HL-60 (cell line): Measurements from ENCODE around the gene FOXA3.

Source experiments
- DNase-seq, 2 experiments: peaks; one replicate each; pipeline ENCODE4 v3.0.0-alpha.2; 2010 to 2020; ENCODE audit warnings: low read depth in 1 of 2, low spot score in 1 of 2
- H3K27ac ChIP-seq: fragments of 250-450 bp; sonication (Bioruptor Pico); replicated peaks from 2 replicates; pipeline ENCODE4 v1.5.1; 2020; ENCODE audit warnings: mild to moderate bottlenecking, moderate library complexity
- H3K27me3 ChIP-seq: fragments of 250-450 bp; sonication (Bioruptor Pico); 2 replicates; pipeline ENCODE4 v1.5.1; 2021; ENCODE audit warnings: mild to moderate bottlenecking, moderate library complexity; ENCODE audit not compliant: insufficient read depth, poor library complexity, severe bottlenecking
- H3K4me3 ChIP-seq: replicated peaks from 2 replicates; pipeline ENCODE4 v1.5.1; 2011; ENCODE audit warnings: mild to moderate bottlenecking, control low read depth, low read length; ENCODE audit not compliant: insufficient read depth
- GABPA ChIP-seq: IDR thresholded peaks from 2 replicates; pipeline ENCODE4 v1.6.1; 2012; ENCODE audit warnings: low read depth
- POLR2AphosphoS5 ChIP-seq: IDR thresholded peaks from 2 replicates; pipeline ENCODE4 v1.6.1; 2012; ENCODE audit warnings: low read depth
- SPI1 ChIP-seq: IDR thresholded peaks from 2 replicates; pipeline ENCODE4 v1.6.1; 2012; ENCODE audit warnings: low read depth, mild to moderate bottlenecking, borderline replicate concordance
- TF ChIP-seq, protein P1 (sequence below): IDR thresholded peaks from 2 replicates; pipeline ENCODE4 v1.6.1; 2012; ENCODE audit warnings: low read depth; ENCODE audit not compliant: insufficient replicate concordance
- TF ChIP-seq, protein P2 (sequence below): IDR thresholded peaks from one replicate; pipeline ENCODE4 v1.5.1; 2011; ENCODE audit warnings: low read length, control low read depth, inconsistent platforms; ENCODE audit not compliant: insufficient read depth

The FOXA3 gene

DNA sequence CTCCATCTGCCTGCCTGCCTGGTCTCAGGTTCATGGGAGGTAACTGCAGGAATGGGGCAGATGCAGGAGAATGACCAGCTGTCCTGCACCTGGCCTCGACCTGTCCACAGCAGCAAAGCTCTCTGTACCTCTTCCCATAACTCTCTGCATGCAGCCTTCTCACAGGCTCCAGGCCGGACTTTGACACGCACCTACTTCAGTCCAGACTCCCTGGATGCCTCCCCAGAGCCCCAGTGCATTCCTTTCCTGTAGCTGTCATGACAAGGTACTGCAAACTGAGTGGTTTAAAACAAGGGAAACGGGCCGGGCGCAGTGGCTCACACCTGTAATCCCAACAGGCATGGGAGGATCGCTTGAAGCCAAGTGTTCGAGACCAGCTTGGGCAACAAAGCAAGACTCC lies 47.2 kb downstream of the FOXA3 start:
- no peak for DNase-seq
- Histone ChIP-seq H3K27me3 (no peaks in the 10 kb centered on the region), H3K27ac (no peak overlapping the region), H3K4me3 (no peak overlapping the region)
- TF ChIP-seq SPI1: no peak
- TF ChIP-seq, protein P1, sequence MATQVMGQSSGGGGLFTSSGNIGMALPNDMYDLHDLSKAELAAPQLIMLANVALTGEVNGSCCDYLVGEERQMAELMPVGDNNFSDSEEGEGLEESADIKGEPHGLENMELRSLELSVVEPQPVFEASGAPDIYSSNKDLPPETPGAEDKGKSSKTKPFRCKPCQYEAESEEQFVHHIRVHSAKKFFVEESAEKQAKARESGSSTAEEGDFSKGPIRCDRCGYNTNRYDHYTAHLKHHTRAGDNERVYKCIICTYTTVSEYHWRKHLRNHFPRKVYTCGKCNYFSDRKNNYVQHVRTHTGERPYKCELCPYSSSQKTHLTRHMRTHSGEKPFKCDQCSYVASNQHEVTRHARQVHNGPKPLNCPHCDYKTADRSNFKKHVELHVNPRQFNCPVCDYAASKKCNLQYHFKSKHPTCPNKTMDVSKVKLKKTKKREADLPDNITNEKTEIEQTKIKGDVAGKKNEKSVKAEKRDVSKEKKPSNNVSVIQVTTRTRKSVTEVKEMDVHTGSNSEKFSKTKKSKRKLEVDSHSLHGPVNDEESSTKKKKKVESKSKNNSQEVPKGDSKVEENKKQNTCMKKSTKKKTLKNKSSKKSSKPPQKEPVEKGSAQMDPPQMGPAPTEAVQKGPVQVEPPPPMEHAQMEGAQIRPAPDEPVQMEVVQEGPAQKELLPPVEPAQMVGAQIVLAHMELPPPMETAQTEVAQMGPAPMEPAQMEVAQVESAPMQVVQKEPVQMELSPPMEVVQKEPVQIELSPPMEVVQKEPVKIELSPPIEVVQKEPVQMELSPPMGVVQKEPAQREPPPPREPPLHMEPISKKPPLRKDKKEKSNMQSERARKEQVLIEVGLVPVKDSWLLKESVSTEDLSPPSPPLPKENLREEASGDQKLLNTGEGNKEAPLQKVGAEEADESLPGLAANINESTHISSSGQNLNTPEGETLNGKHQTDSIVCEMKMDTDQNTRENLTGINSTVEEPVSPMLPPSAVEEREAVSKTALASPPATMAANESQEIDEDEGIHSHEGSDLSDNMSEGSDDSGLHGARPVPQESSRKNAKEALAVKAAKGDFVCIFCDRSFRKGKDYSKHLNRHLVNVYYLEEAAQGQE: no peak
- TF ChIP-seq GABPA: no peak
- TF ChIP-seq POLR2AphosphoS5: no peak
- TF ChIP-seq, protein P2, sequence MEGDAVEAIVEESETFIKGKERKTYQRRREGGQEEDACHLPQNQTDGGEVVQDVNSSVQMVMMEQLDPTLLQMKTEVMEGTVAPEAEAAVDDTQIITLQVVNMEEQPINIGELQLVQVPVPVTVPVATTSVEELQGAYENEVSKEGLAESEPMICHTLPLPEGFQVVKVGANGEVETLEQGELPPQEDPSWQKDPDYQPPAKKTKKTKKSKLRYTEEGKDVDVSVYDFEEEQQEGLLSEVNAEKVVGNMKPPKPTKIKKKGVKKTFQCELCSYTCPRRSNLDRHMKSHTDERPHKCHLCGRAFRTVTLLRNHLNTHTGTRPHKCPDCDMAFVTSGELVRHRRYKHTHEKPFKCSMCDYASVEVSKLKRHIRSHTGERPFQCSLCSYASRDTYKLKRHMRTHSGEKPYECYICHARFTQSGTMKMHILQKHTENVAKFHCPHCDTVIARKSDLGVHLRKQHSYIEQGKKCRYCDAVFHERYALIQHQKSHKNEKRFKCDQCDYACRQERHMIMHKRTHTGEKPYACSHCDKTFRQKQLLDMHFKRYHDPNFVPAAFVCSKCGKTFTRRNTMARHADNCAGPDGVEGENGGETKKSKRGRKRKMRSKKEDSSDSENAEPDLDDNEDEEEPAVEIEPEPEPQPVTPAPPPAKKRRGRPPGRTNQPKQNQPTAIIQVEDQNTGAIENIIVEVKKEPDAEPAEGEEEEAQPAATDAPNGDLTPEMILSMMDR: no peak

DNA sequence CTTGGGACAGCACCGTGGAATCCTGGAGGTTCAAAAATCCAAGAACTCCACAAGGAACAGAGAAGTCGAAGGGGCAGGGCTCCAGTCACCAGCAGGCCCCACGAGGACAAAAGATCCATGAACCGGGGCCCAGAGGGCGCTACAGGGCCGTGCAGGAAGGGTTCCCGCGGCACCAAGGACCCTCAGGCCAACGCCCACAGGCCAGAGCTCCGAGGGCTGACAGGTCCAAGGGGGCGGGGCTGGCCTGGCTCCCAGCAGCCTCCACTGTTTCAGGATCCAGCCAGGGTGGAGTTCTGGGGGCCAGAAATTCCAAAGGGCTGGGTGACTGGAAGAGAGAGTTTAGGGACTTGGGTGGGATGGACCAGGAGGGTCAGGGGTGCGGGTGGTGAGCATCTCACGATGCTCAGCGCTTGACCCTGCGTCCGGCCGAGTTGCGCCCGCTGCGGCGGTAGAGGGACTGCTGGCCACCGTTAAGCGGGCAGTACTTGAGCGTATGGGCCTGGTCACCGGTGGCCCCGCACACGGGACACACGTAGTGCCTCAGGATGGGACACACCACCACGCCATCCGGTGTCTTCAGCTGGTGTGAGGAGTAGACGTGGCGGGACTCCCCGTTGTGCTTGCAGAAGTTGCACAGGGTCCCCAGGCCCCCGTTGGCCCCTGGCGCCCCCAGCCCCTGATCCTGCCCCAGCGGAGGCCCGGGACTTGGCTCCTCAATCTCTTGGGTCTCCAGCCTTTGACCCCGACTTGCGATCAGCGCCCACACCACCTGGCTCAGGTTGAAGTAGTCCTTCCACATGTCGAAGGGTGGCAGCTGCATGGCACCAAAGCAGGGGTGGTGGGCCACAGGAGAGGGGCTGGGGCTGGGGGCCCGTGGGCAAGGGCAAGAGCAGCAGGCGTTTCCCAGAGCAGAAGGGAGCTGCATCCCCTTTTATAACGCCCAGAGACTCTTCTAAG lies 50.0 kb downstream of the FOXA3 start, which contains the start of gene NANOS2:
TSS of gene NANOS2 (minus strand) at position 905 of the 957 bp plus-strand sequence. CDS start at position 820, 85 bp downstream.
- no peak within 1 kb of the TSS for H3K27ac ChIP-seq
- no peaks in the 10 kb centered on the region for H3K27me3 ChIP-seq
- TF ChIP-seq GABPA (no peak), SPI1 (no peak), POLR2AphosphoS5 (no peak)
- TF ChIP-seq, protein P1: no peak
- TF ChIP-seq, protein P2: no peak
- DNase-seq: no peak
- H3K4me3 ChIP-seq: no peak within 1 kb of the TSS

DNA sequence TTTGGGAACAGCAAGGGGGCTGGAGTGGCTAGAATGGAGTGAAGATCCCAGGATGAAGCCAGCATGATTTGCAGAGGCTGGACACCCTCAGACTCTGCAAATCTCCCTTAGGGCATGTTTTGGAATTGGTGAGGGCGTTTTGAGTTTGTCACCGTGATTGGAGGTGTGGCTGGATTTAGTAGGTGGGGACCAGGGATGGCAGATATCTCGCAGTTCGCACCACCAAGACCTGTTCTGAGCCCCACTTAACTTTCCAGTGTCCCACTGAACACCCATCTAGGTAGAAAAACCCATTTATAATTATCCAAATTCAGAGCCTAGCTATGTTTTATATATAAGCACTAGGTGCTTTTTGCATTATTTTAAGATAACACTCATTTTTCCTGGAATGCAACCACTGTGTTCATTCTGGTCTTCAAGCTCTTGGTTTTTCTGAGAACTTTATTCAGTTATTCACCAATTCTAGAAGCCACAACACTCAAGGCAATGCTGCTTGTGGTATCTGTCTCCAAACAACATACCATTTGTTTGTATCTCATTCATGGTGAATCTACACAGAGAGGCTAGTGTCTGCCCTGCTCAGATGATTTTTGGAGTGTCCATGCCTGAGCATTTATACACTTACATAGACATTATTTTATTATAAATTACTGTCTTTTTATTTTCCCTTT lies 53.4 kb downstream of the FOXA3 start:
- TF ChIP-seq, protein P2: no peak
- TF ChIP-seq POLR2AphosphoS5 (no peak), GABPA (no peak), SPI1 (no peak)
- TF ChIP-seq, protein P1: no peak
- H3K27ac ChIP-seq: no peak overlapping the region
- no peak for DNase-seq
- H3K4me3 ChIP-seq: no peak overlapping the region
- no peaks in the 10 kb centered on the region for H3K27me3 ChIP-seq
